AG04450 (cell line): ENCODE data around the gene IL20RB. TPM values are rescaled to one million over a fixed set of nuclear protein-coding genes. Genes with fewer than 3 reads are reported as not detected.
A peak's percentile ranks its signal among the peaks of the same experiment; 100 is the strongest.

ENCODE experiments used
- CTCF ChIA-PET: fragments of 300-600, 350-600 bp; formaldehyde crosslinking; extraction: SDS; loops from one replicate; lab custom pipeline; 2022; ENCODE audit warnings: antibody characterized with exemption, inconsistent platforms; lab: Charles Lee
- POLR2A ChIA-PET: fragments of 350-600 bp; formaldehyde crosslinking; extraction: SDS; loops from one replicate; lab custom pipeline; 2021; ENCODE audit warnings: antibody characterized with exemption, inconsistent platforms; lab: Yijun Ruan, JAX
- DNase-seq: peaks from one replicate; pipeline ENCODE4 v3.0.0-alpha.2; 2011; ENCODE audit warnings: low read depth, low spot score
- H3K27ac ChIP-seq: one replicate; pipeline ENCODE4 v1.5.1; 2012; ENCODE audit warnings: low read depth, low read length, control low read depth
- H3K27me3 ChIP-seq: one replicate; pipeline ENCODE4 v1.6.0; 2012; ENCODE audit warnings: low read length; ENCODE audit not compliant: control insufficient read depth, insufficient read depth
- H3K4me3 ChIP-seq: 2 replicates; pipeline ENCODE4 v1.5.1; 2011; ENCODE audit warnings: mild to moderate bottlenecking, low read depth, low read length, control low read depth
- H3K9me3 ChIP-seq: 2 replicates; pipeline ENCODE4 v1.5.1; 2012; ENCODE audit warnings: low read length; ENCODE audit not compliant: control insufficient read depth, insufficient read depth
- CTCF ChIP-seq: IDR thresholded peaks from 2 replicates; pipeline ENCODE4 v1.5.1; 2011; ENCODE audit warnings: low read depth, low read length, control low read depth, inconsistent platforms
- polyA plus RNA-seq: library from polyadenylated mRNA; depleted of rRNA; stranded (reverse); fragments of >200 nt; gene quantifications from 2 replicates; pipeline ENCODE4 v1.2.3, GENCODE V29; 2011

IL20RB gene
- polyA plus RNA-seq, 1 experiment: 2.1 TPM

DNA sequence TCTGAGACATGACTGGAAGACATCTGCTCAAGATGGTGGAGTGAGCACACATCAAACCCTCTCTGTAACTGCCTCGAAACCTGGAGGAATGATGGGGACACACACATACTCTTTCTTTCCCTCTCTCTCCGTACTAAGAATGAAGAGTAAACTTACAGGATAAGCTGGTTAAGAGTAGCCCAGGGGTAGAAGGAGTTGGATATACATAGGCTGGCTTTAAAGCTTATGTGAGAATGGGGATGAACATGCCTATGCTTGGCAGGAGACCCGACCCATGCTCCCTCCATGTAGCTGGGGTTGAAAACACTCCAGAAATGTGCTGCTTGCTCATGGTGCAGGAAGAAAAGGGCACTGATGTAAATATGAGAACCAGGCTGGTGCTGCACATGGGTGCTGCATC lies 68.9 kb downstream of the IL20RB start:
- Histone ChIP-seq H3K27me3 (peaks cover 13% of the 10 kb centered on the region), H3K27ac (no peak overlapping the region), H3K4me3 (no peak overlapping the region), H3K9me3 (no peaks in the 10 kb centered on the region)
- no peak for TF ChIP-seq CTCF
- CTCF ChIA-PET: interaction anchor here (1.6 kb wide), 1 partner anchor 13 kb away, joined by 4 read pairs; no protein-coding TSS in a partner anchor
- POLR2A ChIA-PET: no interaction called here
- DNase-seq: no peak

DNA sequence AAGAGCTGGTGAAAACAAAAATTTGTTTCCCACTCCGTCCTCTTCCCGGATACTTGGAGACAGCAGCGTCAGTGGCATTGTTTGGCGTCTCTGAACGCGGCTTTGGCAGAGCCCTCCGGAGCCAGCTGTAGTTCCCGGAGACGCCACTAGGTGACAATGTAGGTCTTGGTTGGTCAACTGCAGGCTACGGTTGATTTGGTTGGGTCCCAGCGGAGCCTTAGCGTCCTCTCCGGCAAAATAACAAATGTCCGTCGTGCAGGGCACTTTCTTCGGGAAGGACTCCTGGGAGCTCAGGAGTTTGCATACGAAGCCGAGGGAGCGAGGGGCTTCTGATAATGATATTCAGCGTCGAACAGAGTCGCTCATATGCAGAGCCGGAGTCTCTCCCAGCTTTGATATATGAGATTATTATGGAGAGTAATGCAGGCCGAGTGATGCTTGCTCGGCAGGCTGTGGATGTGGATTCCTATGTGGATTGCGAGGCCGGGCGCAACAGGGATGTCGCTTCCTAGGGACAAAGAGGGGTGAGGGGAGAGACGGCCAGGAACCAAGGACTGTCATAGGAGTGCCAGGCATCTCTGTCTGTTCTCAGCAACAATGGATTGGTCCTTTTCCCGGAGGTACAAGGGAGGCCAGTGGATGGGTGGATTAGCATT lies 74.8 kb downstream of the IL20RB start:
- ChIA-PET POLR2A (interaction anchor here (0.6 kb wide), 1 partner anchor 181 kb away, joined by 4 read pairs; no protein-coding TSS in a partner anchor), CTCF (interaction anchor here (0.6 to 3.4 kb wide), 37 partner anchors 8 to 1278 kb away, joined by 3 to 37 read pairs (median 5); partner anchors contain the start of genes NCK1 and STAG1)
- peak; percentile 32 for DNase-seq
- H3K27ac ChIP-seq: no peak overlapping the region
- peak; percentile 95 for TF ChIP-seq CTCF
- peak overlapping the region; percentile 58 for H3K4me3 ChIP-seq
- H3K27me3 ChIP-seq: peaks cover 8% of the 10 kb centered on the region
- H3K9me3 ChIP-seq: no peaks in the 10 kb centered on the region

DNA sequence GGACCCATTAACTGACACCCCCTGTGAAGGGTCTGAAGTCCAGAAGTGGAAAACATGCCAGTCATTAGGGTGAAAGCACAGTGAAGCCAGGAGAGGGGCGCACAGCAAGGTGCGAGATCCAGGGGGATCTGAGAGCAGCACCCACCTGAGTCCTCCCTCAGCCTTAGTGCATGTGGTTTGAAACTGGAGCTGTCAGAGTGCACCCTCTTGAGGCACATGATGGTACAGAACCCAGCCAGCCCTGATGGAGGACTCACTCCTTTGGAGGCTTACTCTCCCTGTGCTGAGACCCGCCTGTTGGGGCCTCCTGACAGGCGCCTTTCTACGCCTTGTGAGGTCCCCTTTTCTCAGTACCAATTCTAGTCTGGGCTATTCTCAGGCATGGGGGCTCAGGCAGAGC lies 77.8 kb downstream of the IL20RB start:
- no peak for DNase-seq
- ChIA-PET POLR2A (no interaction called here), CTCF (interaction anchor here (0.6 kb wide), 1 partner anchor 306 kb away, joined by 3 read pairs; no protein-coding TSS in a partner anchor)
- Histone ChIP-seq H3K9me3 (no peaks in the 10 kb centered on the region), H3K27me3 (peaks cover 8% of the 10 kb centered on the region), H3K4me3 (no peak overlapping the region), H3K27ac (no peak overlapping the region)
- peak; percentile 38 for TF ChIP-seq CTCF

DNA sequence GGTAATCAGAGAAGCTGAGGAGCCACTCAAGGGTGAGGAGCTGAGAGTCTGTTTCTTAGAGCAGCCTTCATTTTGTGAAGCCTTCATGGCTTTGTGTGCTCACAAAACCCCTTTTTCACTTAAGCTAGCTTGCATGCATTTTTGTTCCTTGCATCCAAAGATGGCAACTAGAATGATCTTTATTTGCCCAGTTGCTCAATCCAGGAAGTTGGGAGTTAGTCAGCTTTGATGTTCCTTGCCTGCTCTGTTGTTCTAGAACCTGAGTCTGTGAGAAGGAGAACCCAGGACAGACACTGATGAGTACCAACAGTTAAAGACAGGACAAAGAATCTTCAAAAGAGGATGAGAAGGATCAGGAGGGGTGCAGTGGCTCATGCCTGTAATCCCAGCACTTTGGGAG lies 81.8 kb downstream of the IL20RB start:
- POLR2A ChIA-PET: no interaction called here
- Histone ChIP-seq H3K27ac (no peak overlapping the region), H3K9me3 (no peaks in the 10 kb centered on the region), H3K27me3 (peaks cover 6% of the 10 kb centered on the region), H3K4me3 (no peak overlapping the region)
- no peak for DNase-seq
- CTCF ChIA-PET: no interaction called here
- no peak for TF ChIP-seq CTCF

GRCh38 chr3:137041251-137041650 lies 83.5 kb downstream of the IL20RB start:
- no peak for TF ChIP-seq CTCF
- Histone ChIP-seq H3K27ac (no peak overlapping the region), H3K27me3 (peaks cover 10% of the 10 kb centered on the region), H3K4me3 (no peak overlapping the region), H3K9me3 (no peaks in the 10 kb centered on the region)
- CTCF ChIA-PET: interaction anchor here (3.6 kb wide), 1 partner anchor 9 kb away, joined by 18 read pairs; no protein-coding TSS in a partner anchor
- POLR2A ChIA-PET: no interaction called here
- no peak for DNase-seq
